ENCODE results near the gene ZNRF3. TPM values are rescaled to one million over a fixed set of nuclear protein-coding genes. Genes with fewer than 3 reads are reported as not detected.

Gene ZNRF3
- 13.0 and 13.6 TPM in 2 replicates for polyA plus RNA-seq (2013)

DNA sequence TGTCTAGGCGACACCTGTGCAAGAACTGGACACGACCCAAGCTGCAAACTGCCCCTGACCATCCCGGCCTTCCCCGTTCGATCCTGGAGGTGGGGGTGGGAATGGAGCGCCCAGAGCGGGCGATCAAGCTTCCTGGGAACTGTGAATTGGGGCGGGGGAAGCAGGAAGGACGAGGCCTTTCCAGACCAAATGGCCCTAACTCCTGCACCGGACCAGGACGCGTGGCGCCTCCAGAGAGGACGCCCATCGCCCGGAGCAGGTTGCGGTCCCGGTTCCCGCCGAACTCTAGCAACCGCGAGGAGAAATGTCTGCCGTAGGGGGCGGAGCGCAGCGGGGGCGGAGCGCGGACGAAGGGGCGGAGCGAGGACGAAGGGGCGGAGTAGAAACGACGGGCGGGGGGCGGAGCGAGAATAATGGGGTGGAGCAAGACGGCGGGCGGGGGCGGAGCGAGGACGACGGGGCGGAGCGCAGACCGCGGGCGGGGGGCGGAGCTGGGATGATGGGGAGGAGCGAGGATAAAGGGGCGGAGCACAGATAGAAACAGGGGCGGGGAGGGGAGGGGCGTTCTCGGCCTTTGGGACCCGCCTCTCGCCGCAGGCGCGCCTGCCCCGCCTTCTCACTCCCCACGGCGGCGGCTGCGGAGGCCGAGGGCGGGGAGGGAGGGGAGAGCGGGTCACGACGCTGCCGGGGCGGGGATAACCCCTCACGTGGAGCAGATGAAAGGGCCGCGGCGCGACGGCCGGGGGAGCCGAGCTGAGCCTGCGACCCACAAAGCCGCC, at the start of gene ZNRF3:
Gene ZNRF3, plus strand, starts transcription at position 695 of the 779 bp plus-strand sequence. CDS start 195 bp downstream, outside the sequence.
- Histone ChIP-seq H3K27ac (ENCODE audit: low read depth, low read length) (peak within 1 kb of the TSS; percentile 57), H4K91ac (ENCODE audit: low read depth, low read length) (peak within 1 kb of the TSS; percentile 96), H3K9me3 (ENCODE audit: insufficient read depth, low read depth, low read length) (peaks cover 2% of the 10 kb centered on the region), H2BK5ac (ENCODE audit: low read depth, low read length, poor library complexity) (peak within 1 kb of the TSS; percentile 86), H2AK5ac (ENCODE audit: low read length) (no peak within 1 kb of the TSS), H3K27me3 (ENCODE audit: insufficient read depth, low read length) (no peaks in the 10 kb centered on the region), H3K79me2 (ENCODE audit: control insufficient read depth, insufficient read depth, low read length, poor library complexity) (peaks cover 9% of the 10 kb centered on the region), H2AFZ (ENCODE audit: insufficient read depth, low read length, poor library complexity) (peak within 1 kb of the TSS; percentile 88), H2BK12ac (ENCODE audit: low read length) (no peak within 1 kb of the TSS), H3K4me3 (ENCODE audit: low read depth, low read length) (peak within 1 kb of the TSS; percentile 93), H3K23ac (ENCODE audit: low read length) (no peak within 1 kb of the TSS), H4K12ac (ENCODE audit: low read depth, low read length) (peak within 1 kb of the TSS; percentile 82), H3K14ac (ENCODE audit: low read length) (peak within 1 kb of the TSS; percentile 97), H3K18ac (ENCODE audit: low read length) (peak within 1 kb of the TSS; percentile 98), H4K8ac (ENCODE audit: low read depth, low read length) (peak within 1 kb of the TSS; percentile 91), H3K79me1 (ENCODE audit: low read length) (peaks cover 6% of the 10 kb centered on the region), H2BK120ac (ENCODE audit: insufficient read depth, low read length, poor library complexity) (peak within 1 kb of the TSS; percentile 89), H3K36me3 (ENCODE audit: control insufficient read depth in 1 of 2, insufficient read depth in 2 of 2, low read length in 2 of 2) (no peaks in the 10 kb centered on the region), H3K4ac (ENCODE audit: low read depth, low read length) (peak within 1 kb of the TSS; percentile 86), H3K4me2 (ENCODE audit: low read length) (peak within 1 kb of the TSS; percentile 91), H3K9ac (ENCODE audit: low read length) (peak within 1 kb of the TSS; percentile 85), H3K4me1 (ENCODE audit: control insufficient read depth in 1 of 2, insufficient read depth in 2 of 2, low read length in 2 of 2) (peaks cover 4 to 10% of the 10 kb centered on the region in 2 experiments)
- peak; percentile 85 to 92 for DNase-seq
- WGBS (ENCODE audit: extremely low coverage, insufficient coverage, insufficient read length) = no CpG with 5 or more reads among the region's 85 CpGs

DNA sequence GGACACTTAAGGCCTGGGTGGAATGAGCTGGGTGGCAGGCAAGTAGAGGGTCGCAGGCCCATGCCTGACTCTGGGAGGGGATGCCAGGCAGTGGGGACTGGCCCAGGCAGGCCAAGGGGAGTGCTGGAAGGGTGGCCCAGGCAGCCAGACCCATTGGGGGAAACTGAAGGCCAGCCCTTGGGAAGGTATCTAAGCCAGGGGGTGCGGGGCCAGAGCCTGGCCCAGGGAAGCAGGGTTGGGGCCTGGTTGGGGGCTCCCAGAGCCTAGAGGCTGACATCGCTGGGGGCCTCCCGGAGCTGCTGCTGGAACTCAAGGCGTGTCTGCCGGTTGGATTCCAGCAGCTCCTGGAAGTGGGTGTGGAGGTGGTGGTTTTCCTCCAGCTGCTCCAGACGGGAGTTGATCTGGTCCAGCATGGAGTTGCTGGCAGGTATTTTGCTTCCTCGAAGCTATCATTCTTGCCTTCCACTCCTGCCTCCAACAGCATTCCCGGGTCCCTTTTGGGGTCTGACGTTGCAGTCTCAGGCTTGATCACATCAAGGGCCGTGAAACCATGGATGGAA, 47.7 kb upstream of the ZNRF3 start:
- no peak overlapping the region for H2BK120ac ChIP-seq (ENCODE audit: insufficient read depth, low read length, poor library complexity)

DNA sequence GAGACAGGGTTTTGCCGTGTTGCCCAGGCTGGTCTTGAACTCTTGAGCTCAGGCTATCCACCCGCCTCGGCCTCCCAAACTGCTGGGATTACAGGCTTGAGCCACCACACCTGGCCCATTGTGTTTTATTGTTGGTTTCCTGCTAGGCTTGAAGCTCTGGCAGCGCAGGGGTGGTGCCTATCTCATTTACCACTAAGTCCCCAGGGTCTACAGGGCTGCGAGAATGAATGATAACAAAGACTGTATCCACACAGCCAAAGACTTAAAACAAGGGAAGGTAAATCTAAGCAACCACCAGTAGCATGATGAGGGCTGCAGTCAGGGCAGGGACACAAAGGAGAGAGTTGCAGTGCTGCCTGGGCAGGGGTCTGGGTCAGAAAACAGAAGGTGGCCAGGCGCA, 45.7 kb upstream of the ZNRF3 start:
- Histone ChIP-seq H3K36me3 (ENCODE audit: control insufficient read depth in 1 of 2, insufficient read depth in 2 of 2, low read length in 2 of 2) (no peaks in the 10 kb centered on the region), H4K8ac (ENCODE audit: low read depth, low read length) (no peak overlapping the region), H3K4me1 (ENCODE audit: control insufficient read depth in 1 of 2, insufficient read depth in 2 of 2, low read length in 2 of 2) (no peaks in the 10 kb centered on the region), H4K91ac (ENCODE audit: low read depth, low read length) (no peak overlapping the region), H3K4ac (ENCODE audit: low read depth, low read length) (no peak overlapping the region), H3K4me3 (ENCODE audit: low read depth, low read length) (no peak overlapping the region), H2AFZ (ENCODE audit: insufficient read depth, low read length, poor library complexity) (no peak overlapping the region), H2BK5ac (ENCODE audit: low read depth, low read length, poor library complexity) (no peak overlapping the region), H4K12ac (ENCODE audit: low read depth, low read length) (no peak overlapping the region), H2BK12ac (ENCODE audit: low read length) (no peak overlapping the region), H3K14ac (ENCODE audit: low read length) (no peak overlapping the region), H2BK120ac (ENCODE audit: insufficient read depth, low read length, poor library complexity) (no peak overlapping the region), H3K18ac (ENCODE audit: low read length) (no peak overlapping the region), H3K9me3 (ENCODE audit: insufficient read depth, low read depth, low read length) (no peaks in the 10 kb centered on the region), H3K27ac (ENCODE audit: low read depth, low read length) (no peak overlapping the region), H3K4me2 (ENCODE audit: low read length) (no peak overlapping the region), H3K79me2 (ENCODE audit: control insufficient read depth, insufficient read depth, low read length, poor library complexity) (no peaks in the 10 kb centered on the region), H2AK5ac (ENCODE audit: low read length) (no peak overlapping the region), H3K23ac (ENCODE audit: low read length) (no peak overlapping the region), H3K27me3 (ENCODE audit: insufficient read depth, low read length) (no peaks in the 10 kb centered on the region), H3K9ac (ENCODE audit: low read length) (no peak overlapping the region), H3K79me1 (ENCODE audit: low read length) (no peaks in the 10 kb centered on the region)
- WGBS (ENCODE audit: extremely low coverage, insufficient coverage, insufficient read length) = no CpG with 5 or more reads among the region's 6 CpGs
- no peak for DNase-seq

More for the DNA sequence above, 47.7 kb upstream of the ZNRF3 start:
- Histone ChIP-seq H2BK12ac (ENCODE audit: low read length) (no peak overlapping the region), H3K27me3 (ENCODE audit: insufficient read depth, low read length) (no peaks in the 10 kb centered on the region), H3K4me2 (ENCODE audit: low read length) (no peak overlapping the region), H3K36me3 (ENCODE audit: control insufficient read depth in 1 of 2, insufficient read depth in 2 of 2, low read length in 2 of 2) (no peaks in the 10 kb centered on the region), H2AFZ (ENCODE audit: insufficient read depth, low read length, poor library complexity) (no peak overlapping the region), H4K91ac (ENCODE audit: low read depth, low read length) (no peak overlapping the region), H4K8ac (ENCODE audit: low read depth, low read length) (no peak overlapping the region), H3K4me3 (ENCODE audit: low read depth, low read length) (no peak overlapping the region), H2BK5ac (ENCODE audit: low read depth, low read length, poor library complexity) (no peak overlapping the region), H3K18ac (ENCODE audit: low read length) (no peak overlapping the region), H3K14ac (ENCODE audit: low read length) (no peak overlapping the region), H3K27ac (ENCODE audit: low read depth, low read length) (no peak overlapping the region), H3K79me2 (ENCODE audit: control insufficient read depth, insufficient read depth, low read length, poor library complexity) (no peaks in the 10 kb centered on the region), H3K4me1 (ENCODE audit: control insufficient read depth in 1 of 2, insufficient read depth in 2 of 2, low read length in 2 of 2) (no peaks in the 10 kb centered on the region), H3K4ac (ENCODE audit: low read depth, low read length) (no peak overlapping the region), H2AK5ac (ENCODE audit: low read length) (no peak overlapping the region), H4K12ac (ENCODE audit: low read depth, low read length) (no peak overlapping the region), H3K9ac (ENCODE audit: low read length) (no peak overlapping the region), H3K23ac (ENCODE audit: low read length) (no peak overlapping the region), H3K9me3 (ENCODE audit: insufficient read depth, low read depth, low read length) (peaks cover 3% of the 10 kb centered on the region), H3K79me1 (ENCODE audit: low read length) (no peaks in the 10 kb centered on the region)
- WGBS (ENCODE audit: extremely low coverage, insufficient coverage, insufficient read length) = no CpG with 5 or more reads among the region's 11 CpGs
- no peak for DNase-seq

DNA sequence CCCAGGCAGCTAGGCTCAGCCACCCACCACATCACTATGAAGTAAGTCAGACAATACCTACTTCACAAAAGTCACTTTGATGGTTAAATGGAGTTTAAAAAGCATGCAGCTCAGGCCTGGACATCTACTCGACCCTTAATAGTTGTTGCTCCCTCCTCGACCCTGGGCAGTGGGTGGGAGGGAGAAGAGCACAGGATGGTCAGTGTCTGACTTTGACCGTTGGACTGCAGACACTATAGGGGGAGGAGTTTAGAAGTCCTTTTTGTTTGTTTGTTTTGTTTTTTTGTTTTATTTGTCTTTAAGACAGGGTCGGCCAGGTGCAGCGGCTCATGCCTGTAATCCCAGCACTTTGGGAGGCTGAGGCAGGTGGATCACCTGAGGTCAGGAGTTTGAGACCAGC, 44.4 kb upstream of the ZNRF3 start:
- Histone ChIP-seq H2AK5ac (ENCODE audit: low read length) (no peak overlapping the region), H3K18ac (ENCODE audit: low read length) (no peak overlapping the region), H3K4ac (ENCODE audit: low read depth, low read length) (no peak overlapping the region), H3K9me3 (ENCODE audit: insufficient read depth, low read depth, low read length) (no peaks in the 10 kb centered on the region), H3K14ac (ENCODE audit: low read length) (no peak overlapping the region), H4K12ac (ENCODE audit: low read depth, low read length) (no peak overlapping the region), H3K4me2 (ENCODE audit: low read length) (no peak overlapping the region), H2BK5ac (ENCODE audit: low read depth, low read length, poor library complexity) (no peak overlapping the region), H2AFZ (ENCODE audit: insufficient read depth, low read length, poor library complexity) (no peak overlapping the region), H3K23ac (ENCODE audit: low read length) (no peak overlapping the region), H3K4me3 (ENCODE audit: low read depth, low read length) (no peak overlapping the region), H2BK12ac (ENCODE audit: low read length) (no peak overlapping the region), H3K36me3 (ENCODE audit: control insufficient read depth in 1 of 2, insufficient read depth in 2 of 2, low read length in 2 of 2) (no peaks in the 10 kb centered on the region), H2BK120ac (ENCODE audit: insufficient read depth, low read length, poor library complexity) (no peak overlapping the region), H3K4me1 (ENCODE audit: control insufficient read depth in 1 of 2, insufficient read depth in 2 of 2, low read length in 2 of 2) (no peaks in the 10 kb centered on the region), H3K27ac (ENCODE audit: low read depth, low read length) (no peak overlapping the region), H4K8ac (ENCODE audit: low read depth, low read length) (no peak overlapping the region), H3K27me3 (ENCODE audit: insufficient read depth, low read length) (no peaks in the 10 kb centered on the region), H4K91ac (ENCODE audit: low read depth, low read length) (no peak overlapping the region), H3K79me1 (ENCODE audit: low read length) (no peaks in the 10 kb centered on the region), H3K79me2 (ENCODE audit: control insufficient read depth, insufficient read depth, low read length, poor library complexity) (no peaks in the 10 kb centered on the region), H3K9ac (ENCODE audit: low read length) (no peak overlapping the region)
- DNase-seq = no peak
- WGBS (ENCODE audit: extremely low coverage, insufficient coverage, insufficient read length) = no CpG with 5 or more reads among the region's 5 CpGs
